HG02610 (cell line): ENCODE results near the gene CGREF1.

Source experiments
- ATAC-seq: cut with Tn5 transposase; IDR thresholded peaks from one replicate; pipeline ENCODE4 v1.9.1; 2021; ENCODE audit warnings: mild to moderate bottlenecking, moderate library complexity; ENCODE audit not compliant: unreplicated experiment

The CGREF1 gene

GRCh38 chr2:27118525-27119329, at the start of gene CGREF1:
Gene CGREF1, minus strand, starts transcription at chr2:27119128. Its CDS starts 14,762 bp downstream, at chr2:27104366.
- ATAC-seq = no peak

- no peak for ATAC-seq
Observed at GRCh38 chr2:27164960-27165763, 46.2 kb upstream of the CGREF1 start.

GRCh38 chr2:27162151-27163121, 43.5 kb upstream of the CGREF1 start:
- no peak for ATAC-seq

GRCh38 chr2:27160191-27160590, 41.3 kb upstream of the CGREF1 start:
- no peak for ATAC-seq

DNA sequence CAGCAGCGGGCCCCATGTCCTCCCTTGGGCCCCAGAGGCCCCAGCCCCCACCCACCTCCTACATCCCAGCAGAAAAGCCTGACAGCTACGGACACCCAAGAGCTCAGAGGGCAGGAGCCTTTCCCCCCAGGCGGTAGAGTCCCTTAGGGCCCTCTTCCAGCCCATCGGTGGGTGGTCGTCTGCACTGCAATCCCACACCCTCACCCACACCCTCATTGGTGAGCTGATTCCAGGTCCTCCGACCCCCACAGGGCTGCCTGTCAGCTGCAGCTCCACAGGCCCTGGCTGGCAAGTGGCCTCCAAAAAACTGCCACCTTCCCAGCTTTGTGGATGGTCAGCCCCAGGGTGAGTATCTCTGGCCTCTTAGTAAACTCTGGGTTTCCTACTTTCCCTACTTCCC, 40.3 kb upstream of the CGREF1 start:
- ATAC-seq = no peak

GRCh38 chr2:27158468-27158867, 39.5 kb upstream of the CGREF1 start:
- ATAC-seq = no peak

- no peak for ATAC-seq
Observed at GRCh38 chr2:27155069-27155520, 36.2 kb upstream of the CGREF1 start.

GRCh38 chr2:27154488-27154887, 35.6 kb upstream of the CGREF1 start:
- no peak for ATAC-seq

DNA sequence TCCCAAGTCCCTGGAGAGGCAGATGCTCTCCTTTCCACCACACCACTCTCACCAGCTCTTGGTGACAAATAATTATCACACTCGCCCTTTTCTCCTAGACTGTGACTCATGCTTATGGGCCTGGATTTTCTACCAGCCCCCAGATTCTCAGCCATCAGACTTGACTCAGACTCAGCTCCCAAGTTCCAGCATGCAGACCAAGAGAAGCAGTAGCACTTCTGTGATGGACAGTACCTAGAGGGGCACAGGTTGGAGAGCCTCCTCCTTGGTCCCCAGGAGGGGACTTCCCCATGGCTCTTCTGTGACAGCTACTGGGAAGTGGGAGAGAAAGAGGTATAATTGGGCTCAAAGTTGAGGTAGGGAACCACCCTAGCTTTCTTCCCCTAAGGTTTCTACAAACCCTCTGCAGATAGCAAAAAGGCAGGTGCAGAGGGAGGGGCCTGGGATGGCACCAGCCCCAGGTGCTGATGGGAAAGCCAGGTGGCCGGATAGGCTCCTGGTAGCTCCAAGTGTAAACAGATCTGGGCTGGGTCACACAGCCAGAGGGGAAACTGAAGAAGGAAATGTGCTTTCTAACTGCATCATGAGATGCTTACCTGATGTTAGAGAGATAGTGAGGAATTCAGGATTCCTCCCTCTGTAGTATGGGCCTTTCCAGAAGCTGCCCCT, 34.0 kb upstream of the CGREF1 start:
- ATAC-seq = no peak

- ATAC-seq = no peak
Observed at GRCh38 chr2:27152102-27152795, 33.3 kb upstream of the CGREF1 start.

- no peak for ATAC-seq
Observed at GRCh38 chr2:27150639-27151230, 31.8 kb upstream of the CGREF1 start.

DNA sequence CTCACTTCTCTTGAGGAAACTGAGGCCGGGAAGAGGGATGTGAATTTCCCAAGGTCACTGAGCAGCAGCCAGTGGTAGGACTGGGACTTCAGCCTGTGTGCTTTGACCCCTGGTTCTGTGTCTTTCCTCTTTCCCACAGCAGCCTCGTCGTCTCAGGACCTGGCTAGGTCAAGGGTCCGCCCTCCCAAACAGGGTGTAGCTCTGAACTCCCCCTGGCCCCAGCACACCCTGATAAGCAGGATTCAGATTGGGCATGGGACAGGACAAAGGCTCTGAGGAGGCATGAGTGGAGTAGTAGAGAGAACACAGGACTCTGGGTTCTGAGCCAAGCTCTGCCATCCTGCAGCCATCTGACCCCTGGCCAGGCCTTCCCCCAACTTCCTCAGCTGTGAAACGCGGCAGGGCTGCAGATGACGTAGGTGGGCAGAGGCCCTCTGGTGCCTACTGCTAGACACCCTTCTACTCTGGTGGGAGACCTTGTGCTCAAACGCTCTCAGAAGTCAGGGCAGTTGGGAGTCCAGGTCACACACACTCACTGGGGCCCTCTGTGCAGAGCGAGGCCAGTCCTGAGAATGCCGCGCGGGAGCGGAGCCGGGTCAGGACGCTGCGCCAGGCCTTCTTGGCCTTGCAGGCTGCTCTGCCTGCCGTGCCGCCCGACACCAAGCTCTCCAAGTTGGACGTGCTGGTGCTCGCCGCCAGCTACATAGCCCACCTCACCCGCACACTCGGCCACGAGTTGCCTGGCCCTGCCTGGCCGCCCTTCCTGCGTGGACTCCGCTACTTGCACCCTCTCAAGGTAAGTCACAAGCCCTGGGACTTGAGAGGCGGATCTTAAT, 30.9 kb upstream of the CGREF1 start:
- no peak for ATAC-seq

GRCh38 chr2:27148801-27149439, 30.0 kb upstream of the CGREF1 start, which contains the start of gene TCF23:
Gene TCF23, plus strand, starts transcription at chr2:27149004. Its CDS starts 130 bp downstream, at chr2:27149134.
- ATAC-seq = no peak

- ATAC-seq = no peak
Observed at GRCh38 chr2:27147935-27148334, 29.0 kb upstream of the CGREF1 start.

GRCh38 chr2:27145682-27146081, 26.8 kb upstream of the CGREF1 start:
- ATAC-seq = no peak

DNA sequence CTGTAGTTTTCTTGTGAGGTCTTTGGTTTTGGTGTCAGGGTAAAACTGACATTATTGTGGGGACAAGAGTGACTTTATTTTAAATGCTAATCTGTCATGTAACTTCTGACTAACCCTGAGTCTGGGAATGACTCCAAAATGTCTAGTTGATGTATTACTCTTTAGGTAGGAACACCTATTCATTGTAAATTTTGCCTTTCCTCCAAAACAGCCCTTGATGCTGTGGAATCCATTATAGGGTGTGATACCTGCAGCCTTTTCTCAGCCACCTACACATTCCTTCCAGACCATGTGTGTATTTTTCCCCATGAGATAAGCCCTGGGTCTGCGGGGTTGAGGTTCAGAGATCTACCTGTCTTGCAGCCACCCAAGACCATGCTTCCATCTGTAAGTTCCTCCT, 24.4 kb upstream of the CGREF1 start:
- ATAC-seq = no peak

DNA sequence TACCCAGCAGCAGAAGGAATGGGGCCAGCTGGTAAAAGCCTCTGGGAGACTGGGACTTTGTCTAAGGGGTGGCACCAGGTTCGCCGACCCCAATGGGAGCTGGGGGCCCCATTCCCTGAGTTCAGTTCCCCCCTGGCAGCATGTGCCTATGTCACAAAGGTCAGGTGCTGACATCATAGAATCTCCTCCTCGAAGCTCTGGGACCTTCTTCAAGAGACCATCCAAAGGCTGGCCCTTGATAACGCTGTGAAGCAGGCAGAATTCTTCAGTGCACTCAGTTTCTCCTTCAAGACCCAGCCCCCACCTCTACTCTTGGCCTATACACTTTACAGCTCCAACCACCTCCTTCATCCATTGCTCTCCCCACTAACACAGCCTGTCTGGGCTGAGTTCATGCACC, 20.4 kb upstream of the CGREF1 start, which contains the start of gene PRR30:
TSS of gene PRR30 (minus strand) at position 101 of the 400 bp plus-strand sequence. CDS start 1,081 bp downstream, outside the sequence.
- no peak for ATAC-seq

DNA sequence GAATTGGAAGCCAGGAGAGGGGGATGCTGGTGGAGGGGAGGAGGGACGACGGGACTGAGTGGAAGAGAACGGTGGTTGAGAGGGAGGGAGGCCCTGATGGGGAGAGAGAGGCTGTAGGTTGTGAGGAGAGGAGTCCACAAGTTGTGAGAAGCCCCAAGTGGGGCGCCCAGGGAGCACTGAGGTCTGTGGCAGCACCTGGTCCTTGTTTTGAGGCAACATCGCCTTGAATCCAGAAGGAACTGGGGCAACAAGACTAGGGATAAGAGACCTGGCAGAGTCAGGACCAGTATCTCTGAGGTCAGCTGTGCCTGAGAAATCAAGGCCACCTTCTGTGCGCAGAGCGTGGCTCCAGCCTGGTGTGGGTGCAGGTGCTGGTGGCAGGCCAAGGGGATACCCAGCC, 19.2 kb upstream of the CGREF1 start:
- no peak for ATAC-seq
